ENCODE measurements around the gene KCNB1. TPM values are rescaled to one million over a fixed set of nuclear protein-coding genes. Genes with fewer than 3 reads are reported as not detected.

KCNB1 gene
- total RNA-seq, 2 donors from 2014 or later = 0.52 to 3.3 TPM

DNA sequence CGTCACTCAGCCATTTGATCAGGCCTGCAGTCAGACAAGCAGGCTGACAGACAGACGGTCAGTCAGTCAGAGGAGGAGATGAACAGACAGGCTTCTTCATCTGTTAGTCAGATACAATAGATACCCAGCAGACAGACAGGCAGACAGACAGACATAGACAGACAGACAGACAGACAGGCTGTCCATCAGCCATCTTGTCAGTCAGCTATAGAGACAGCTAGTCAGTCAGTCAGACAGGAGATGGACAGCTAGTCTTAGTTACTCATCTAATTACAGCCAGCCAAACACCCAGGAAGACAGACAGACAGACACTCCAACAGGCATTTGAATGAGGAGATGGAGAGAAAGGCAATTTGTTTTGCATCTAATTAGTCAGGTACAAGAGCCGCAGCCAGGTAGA is 36.4 kb downstream of the KCNB1 start:
- H3K9me3 ChIP-seq = no peaks in the 10 kb centered on the region
- H3K4me3 ChIP-seq = no peak overlapping the region
- DNase-seq (no peak), ATAC-seq (no peak)
- H3K36me3 ChIP-seq (replicated peaks in 1 of 2; ENCODE audit: insufficient read depth in 1 of 2, low read depth in 2 of 2) = no peaks in the 10 kb centered on the region
- no peaks in the 10 kb centered on the region for H3K27me3 ChIP-seq
- intact Hi-C loops (cut with DNase I) = no loop called here
- no peak for TF ChIP-seq POLR2A (IDR thresholded peaks at IDR 0.05)
- TF ChIP-seq, protein P1, sequence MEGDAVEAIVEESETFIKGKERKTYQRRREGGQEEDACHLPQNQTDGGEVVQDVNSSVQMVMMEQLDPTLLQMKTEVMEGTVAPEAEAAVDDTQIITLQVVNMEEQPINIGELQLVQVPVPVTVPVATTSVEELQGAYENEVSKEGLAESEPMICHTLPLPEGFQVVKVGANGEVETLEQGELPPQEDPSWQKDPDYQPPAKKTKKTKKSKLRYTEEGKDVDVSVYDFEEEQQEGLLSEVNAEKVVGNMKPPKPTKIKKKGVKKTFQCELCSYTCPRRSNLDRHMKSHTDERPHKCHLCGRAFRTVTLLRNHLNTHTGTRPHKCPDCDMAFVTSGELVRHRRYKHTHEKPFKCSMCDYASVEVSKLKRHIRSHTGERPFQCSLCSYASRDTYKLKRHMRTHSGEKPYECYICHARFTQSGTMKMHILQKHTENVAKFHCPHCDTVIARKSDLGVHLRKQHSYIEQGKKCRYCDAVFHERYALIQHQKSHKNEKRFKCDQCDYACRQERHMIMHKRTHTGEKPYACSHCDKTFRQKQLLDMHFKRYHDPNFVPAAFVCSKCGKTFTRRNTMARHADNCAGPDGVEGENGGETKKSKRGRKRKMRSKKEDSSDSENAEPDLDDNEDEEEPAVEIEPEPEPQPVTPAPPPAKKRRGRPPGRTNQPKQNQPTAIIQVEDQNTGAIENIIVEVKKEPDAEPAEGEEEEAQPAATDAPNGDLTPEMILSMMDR (IDR thresholded peaks at IDR 0.05) = no peak
- H3K4me1 ChIP-seq = no peaks in the 10 kb centered on the region
- no peak overlapping the region for H3K27ac ChIP-seq
- WGBS, 2 donors = 64 to 78% methylated on average over 3 of the region's 3 CpGs

DNA sequence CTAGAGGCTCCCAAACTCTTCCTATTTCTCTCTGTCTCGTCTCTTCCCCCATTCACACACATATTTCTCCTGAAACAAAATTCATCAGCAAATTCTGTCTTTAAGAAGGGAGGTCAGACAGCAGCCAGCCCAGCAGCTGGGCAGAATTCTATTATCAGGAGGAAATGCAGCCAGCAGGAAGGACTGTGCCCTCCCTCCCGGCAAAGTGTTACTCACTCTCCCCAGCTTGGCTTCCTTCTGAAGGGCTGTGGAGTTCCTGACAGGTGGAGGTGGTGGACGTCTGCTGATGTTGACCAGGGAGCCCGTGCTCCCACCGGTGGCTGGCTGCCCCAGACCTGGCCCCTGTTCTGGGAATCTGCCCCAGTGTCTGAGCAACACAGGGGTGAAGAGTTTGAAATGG is 37.3 kb downstream of the KCNB1 start:
- Histone ChIP-seq H3K27me3 (no peaks in the 10 kb centered on the region), H3K36me3 (replicated peaks in 1 of 2; ENCODE audit: insufficient read depth in 1 of 2, low read depth in 2 of 2) (no peaks in the 10 kb centered on the region), H3K4me3 (no peak overlapping the region), H3K4me1 (no peaks in the 10 kb centered on the region), H3K9me3 (no peaks in the 10 kb centered on the region), H3K27ac (no peak overlapping the region)
- 21 to 28% methylated on average over 5 of the region's 5 CpGs for WGBS, 2 donors
- TF ChIP-seq POLR2A (IDR thresholded peaks at IDR 0.05) = no peak
- TF ChIP-seq, protein P1 (IDR thresholded peaks at IDR 0.05) = no peak
- DNase-seq = no peak
- no peak for ATAC-seq
- intact Hi-C loops (cut with DNase I) = no loop called here

DNA sequence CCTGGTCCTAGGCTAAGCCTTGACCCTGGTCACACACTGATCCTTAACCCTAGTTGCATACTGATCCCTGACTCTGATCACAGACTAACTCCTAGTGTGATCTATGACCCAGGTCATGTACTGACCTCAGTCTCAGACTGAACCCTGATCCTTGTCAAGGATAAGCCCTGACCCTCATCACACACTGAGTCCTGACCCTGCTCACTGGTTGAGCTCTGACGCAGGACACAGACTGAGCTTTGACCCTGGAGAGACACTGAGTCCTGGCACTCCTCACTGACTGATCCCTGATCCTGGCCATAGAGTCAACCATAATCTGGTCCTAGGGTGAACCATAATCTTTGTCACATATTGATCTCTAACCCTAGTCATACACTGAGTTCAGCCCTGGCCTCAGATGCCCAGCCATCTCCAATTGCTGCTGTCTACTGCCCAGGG is 37.9 kb downstream of the KCNB1 start:
- TF ChIP-seq, protein P1 (IDR thresholded peaks at IDR 0.05) = no peak
- no peak for TF ChIP-seq POLR2A (IDR thresholded peaks at IDR 0.05)
- Histone ChIP-seq H3K36me3 (replicated peaks in 1 of 2; ENCODE audit: insufficient read depth in 1 of 2, low read depth in 2 of 2) (no peaks in the 10 kb centered on the region), H3K9me3 (no peaks in the 10 kb centered on the region), H3K27ac (no peak overlapping the region), H3K4me3 (no peak overlapping the region), H3K27me3 (no peaks in the 10 kb centered on the region), H3K4me1 (no peaks in the 10 kb centered on the region)
- intact Hi-C loops (cut with DNase I) = no loop called here
- 50 to 80% methylated on average over 1 of the region's 1 CpG for WGBS, 2 donors
- ATAC-seq (no peak), DNase-seq (no peak)

DNA sequence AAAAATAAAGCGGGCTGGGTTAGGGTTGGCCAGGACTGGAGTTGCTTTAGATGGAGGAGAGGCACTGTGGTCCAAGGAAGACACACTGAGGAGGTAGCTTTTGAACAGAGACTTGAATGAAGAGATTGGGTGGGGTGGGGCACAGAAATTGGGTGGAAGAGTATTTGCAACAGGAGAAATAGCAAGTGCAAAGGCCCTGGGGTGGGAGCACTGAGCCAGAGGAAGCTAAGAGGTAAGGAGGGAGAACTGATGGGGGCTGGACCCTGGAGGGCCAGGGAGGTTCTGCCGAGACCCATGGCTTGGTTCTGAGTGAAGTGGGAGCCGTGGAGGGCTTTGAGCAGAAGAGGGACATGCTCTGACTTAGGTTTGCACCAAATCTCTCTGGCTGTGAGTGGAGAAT is 45.4 kb downstream of the KCNB1 start:
- ATAC-seq (no peak), DNase-seq (no peak)
- Histone ChIP-seq H3K4me1 (no peaks in the 10 kb centered on the region), H3K27me3 (no peaks in the 10 kb centered on the region), H3K4me3 (no peak overlapping the region), H3K27ac (no peak overlapping the region), H3K9me3 (no peaks in the 10 kb centered on the region), H3K36me3 (replicated peaks in 1 of 2; ENCODE audit: insufficient read depth in 1 of 2, low read depth in 2 of 2) (no peaks in the 10 kb centered on the region)
- intact Hi-C loops (cut with DNase I) = no loop called here
- WGBS, 2 donors = 48 to 70% methylated on average over 3 of the region's 3 CpGs
- TF ChIP-seq POLR2A (IDR thresholded peaks at IDR 0.05) = no peak
- TF ChIP-seq, protein P1 (IDR thresholded peaks at IDR 0.05) = no peak

DNA sequence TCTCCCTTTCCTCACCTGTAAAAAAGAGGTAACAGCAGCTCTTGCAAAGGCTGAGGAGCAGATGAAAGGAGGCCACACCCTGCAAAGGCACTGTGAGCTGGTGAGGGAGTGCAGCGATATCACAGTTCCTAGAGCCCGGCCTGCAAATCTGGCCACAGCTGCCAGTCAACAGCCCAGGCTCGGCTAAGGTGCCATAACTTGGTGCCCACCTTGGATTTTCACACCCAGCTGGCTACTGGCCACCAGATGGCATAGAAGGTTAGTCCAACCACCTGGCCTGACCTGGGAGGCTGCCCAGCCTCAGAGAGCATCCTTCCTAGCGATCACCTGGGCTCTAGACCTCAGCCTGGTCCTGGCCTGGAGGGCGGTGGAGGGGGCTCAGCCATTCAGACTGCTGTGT is 46.8 kb downstream of the KCNB1 start:
- H3K4me3 ChIP-seq = no peak overlapping the region
- WGBS, 2 donors = 72 to 84% methylated on average over 3 to 5 of the region's 5 CpGs
- no peaks in the 10 kb centered on the region for H3K27me3 ChIP-seq
- intact Hi-C loops (cut with DNase I) = no loop called here
- no peaks in the 10 kb centered on the region for H3K9me3 ChIP-seq
- TF ChIP-seq, protein P1 (IDR thresholded peaks at IDR 0.05) = no peak
- TF ChIP-seq POLR2A (IDR thresholded peaks at IDR 0.05) = no peak
- no peak overlapping the region for H3K27ac ChIP-seq
- no peaks in the 10 kb centered on the region for H3K4me1 ChIP-seq
- H3K36me3 ChIP-seq (replicated peaks in 1 of 2; ENCODE audit: insufficient read depth in 1 of 2, low read depth in 2 of 2) = no peaks in the 10 kb centered on the region
- no peak for ATAC-seq
- peak in 1 of 4 donors; percentile 15 for DNase-seq
